Natural killer cell treated with Interleukin-12 subunit alpha and Interleukin-12 subunit beta and Interleukin-15 and Interleukin-18, amount 100 ng/mL, for 72 hours (primary cell): ENCODE measurements around the gene AKT1. TPM values are rescaled to one million over a fixed set of nuclear protein-coding genes. Genes with fewer than 3 reads are reported as not detected.
"Not testable (repeated sequence)": the region's sequence is repeated elsewhere in the genome, so short reads cannot be mapped to it uniquely, and the experiment has no call there.

Experiments used
- ATAC-seq, 2 donors: fragments of 150-1000 bp; cut with Tn5 transposase in 1 of 2; sonication (Bioruptor Pico), chemical (Tn5 transposase) in 1 of 2; 2 replicates each; pipeline ENCODE4 v1.10.0; 2021
- DNase-seq: peaks from one replicate; pipeline ENCODE4 v3.0.0; 2022; ENCODE audit warnings: low spot score
- H3K27ac Mint-ChIP-seq, 2 donors: 1 replicate in 1 of 2; 2 replicates in 1 of 2; pipeline ENCODE4 v1.8.0; 2022; ENCODE audit warnings: mixed read lengths in 2 of 2, mild to moderate bottlenecking in 1 of 2, moderate library complexity in 1 of 2
- H3K27me3 Mint-ChIP-seq, 2 donors: 1 replicate in 1 of 2; 2 replicates in 1 of 2; pipeline ENCODE4 v1.8.0; 2022; ENCODE audit warnings: mixed read lengths in 2 of 2
- H3K36me3 Mint-ChIP-seq: one replicate; pipeline ENCODE4 v1.8.0; 2022; ENCODE audit warnings: mixed read lengths
- H3K4me1 Mint-ChIP-seq, 2 donors: 1 replicate in 1 of 2; 2 replicates in 1 of 2; pipeline ENCODE4 v1.8.0; 2022; ENCODE audit warnings: low read depth in 2 of 2, mixed read lengths in 2 of 2, mild to moderate bottlenecking in 1 of 2
- H3K4me3 Mint-ChIP-seq: one replicate; pipeline ENCODE4 v1.8.0; 2022; ENCODE audit warnings: mixed read lengths
- H3K9me3 Mint-ChIP-seq: 2 replicates; pipeline ENCODE4 v1.8.0; 2022; ENCODE audit warnings: mixed read lengths
- total RNA-seq, 2 donors: library from RNA; stranded (reverse); gene quantifications; one replicate each; pipeline ENCODE4 v1.2.3, GENCODE V29; 2022

AKT1 gene
- total RNA-seq, 2 donors from 2014 or later = 128 to 229 TPM

- Mint-ChIP-seq H3K36me3 (peaks cover 6% of the 10 kb centered on the region), H3K27ac (no peak overlapping the region), H3K27me3 (peaks cover 12 to 19% of the 10 kb centered on the region in 2 donors), H3K4me3 (peak overlapping the region; percentile 77), H3K4me1 (peaks cover 19 to 23% of the 10 kb centered on the region in 2 donors), H3K9me3 (peaks cover 7% of the 10 kb centered on the region)
- no peak for DNase-seq
- ATAC-seq = no peak
These were observed 28.9 kb upstream of the AKT1 start for GRCh38 chr14:104824353-104824997.

- Mint-ChIP-seq H3K27ac (no peak overlapping the region), H3K27me3 (peaks cover 12 to 19% of the 10 kb centered on the region in 2 donors), H3K4me1 (peaks cover 19 to 23% of the 10 kb centered on the region in 2 donors), H3K9me3 (peaks cover 7% of the 10 kb centered on the region), H3K4me3 (no peak overlapping the region), H3K36me3 (peaks cover 6% of the 10 kb centered on the region)
- ATAC-seq = no peak
- DNase-seq = no peak
These were observed 27.5 kb upstream of the AKT1 start for GRCh38 chr14:104822821-104823615.

- peaks cover 16 to 19% of the 10 kb centered on the region in 2 donors for H3K4me1 Mint-ChIP-seq
- no peak for DNase-seq
- H3K36me3 Mint-ChIP-seq = peaks cover 6% of the 10 kb centered on the region
- ATAC-seq = no peak
- H3K27ac Mint-ChIP-seq = no peak overlapping the region
- no peak overlapping the region for H3K4me3 Mint-ChIP-seq
- peaks cover 12 to 19% of the 10 kb centered on the region in 2 donors for H3K27me3 Mint-ChIP-seq
- H3K9me3 Mint-ChIP-seq = peaks cover 7% of the 10 kb centered on the region
These were observed 26.5 kb upstream of the AKT1 start for GRCh38 chr14:104821971-104822608.

- Mint-ChIP-seq H3K9me3 (peaks cover 7% of the 10 kb centered on the region), H3K27ac (no peak overlapping the region), H3K4me3 (no peak overlapping the region), H3K36me3 (peaks cover 6% of the 10 kb centered on the region), H3K27me3 (peaks cover 12 to 19% of the 10 kb centered on the region in 2 donors), H3K4me1 (peaks cover 14 to 16% of the 10 kb centered on the region in 2 donors)
- DNase-seq (no peak), ATAC-seq (no peak)
These were observed 25.8 kb upstream of the AKT1 start for GRCh38 chr14:104821229-104821945.

GRCh38 chr14:104820669-104821228 lies 25.2 kb upstream of the AKT1 start:
- DNase-seq = no peak
- Mint-ChIP-seq H3K27me3 (peaks cover 12 to 17% of the 10 kb centered on the region in 2 donors), H3K4me3 (no peak overlapping the region)

GRCh38 chr14:104819361-104819781 lies 23.8 kb upstream of the AKT1 start:
- Mint-ChIP-seq H3K9me3 (peaks cover 2% of the 10 kb centered on the region), H3K27me3 (peaks cover 2 to 3% of the 10 kb centered on the region in 2 donors), H3K36me3 (peaks cover 2% of the 10 kb centered on the region), H3K4me3 (no peak overlapping the region), H3K4me1 (peaks cover 3 to 5% of the 10 kb centered on the region in 2 donors), H3K27ac (no peak overlapping the region)
- ATAC-seq (no peak), DNase-seq (no peak)

More at GRCh38 chr14:104820669-104821228, 25.2 kb upstream of the AKT1 start:
- no peak overlapping the region for H3K27ac Mint-ChIP-seq
- no peak for ATAC-seq
- H3K36me3 Mint-ChIP-seq = peaks cover 6% of the 10 kb centered on the region
- peaks cover 12 to 13% of the 10 kb centered on the region in 2 donors for H3K4me1 Mint-ChIP-seq
- peaks cover 7% of the 10 kb centered on the region for H3K9me3 Mint-ChIP-seq

GRCh38 chr14:104818714-104819161 lies 23.2 kb upstream of the AKT1 start:
- H3K27me3 Mint-ChIP-seq = no peaks in the 10 kb centered on the region
- no peak overlapping the region for H3K27ac Mint-ChIP-seq
- ATAC-seq = no peak
- H3K4me1 Mint-ChIP-seq = peaks cover 4 to 9% of the 10 kb centered on the region in 2 donors
- no peak for DNase-seq
- no peaks in the 10 kb centered on the region for H3K36me3 Mint-ChIP-seq
- H3K9me3 Mint-ChIP-seq = no peaks in the 10 kb centered on the region
- H3K4me3 Mint-ChIP-seq = peak overlapping the region; percentile 17

GRCh38 chr14:104817930-104818713 lies 22.6 kb upstream of the AKT1 start:
- Mint-ChIP-seq H3K9me3 (no peaks in the 10 kb centered on the region), H3K4me1 (peaks cover 4 to 14% of the 10 kb centered on the region in 2 donors), H3K27ac (no peak overlapping the region), H3K4me3 (peak overlapping the region; percentile 17), H3K27me3 (no peaks in the 10 kb centered on the region), H3K36me3 (no peaks in the 10 kb centered on the region)
- ATAC-seq (no peak), DNase-seq (no peak)

GRCh38 chr14:104816616-104816884 lies 21.0 kb upstream of the AKT1 start:
- DNase-seq (no peak), ATAC-seq (no peak)
- H3K27ac Mint-ChIP-seq = peak overlapping the region; percentile 81 to 84
- no peaks in the 10 kb centered on the region for H3K9me3 Mint-ChIP-seq
- no peaks in the 10 kb centered on the region for H3K36me3 Mint-ChIP-seq
- H3K4me3 Mint-ChIP-seq = peak overlapping the region; percentile 91
- no peaks in the 10 kb centered on the region for H3K27me3 Mint-ChIP-seq
- peaks cover 4 to 14% of the 10 kb centered on the region in 2 donors for H3K4me1 Mint-ChIP-seq

GRCh38 chr14:104814701-104815100 lies 19.2 kb upstream of the AKT1 start:
- H3K4me1 Mint-ChIP-seq = peaks cover 4 to 17% of the 10 kb centered on the region in 2 donors
- not testable (repeated sequence) for DNase-seq

GRCh38 chr14:104813286-104813685 lies 17.7 kb upstream of the AKT1 start:
- no peak overlapping the region for H3K27ac Mint-ChIP-seq
- H3K36me3 Mint-ChIP-seq = no peaks in the 10 kb centered on the region
- ATAC-seq (no peak), DNase-seq (no peak)
- no peak overlapping the region for H3K4me3 Mint-ChIP-seq
- H3K9me3 Mint-ChIP-seq = no peaks in the 10 kb centered on the region
- peaks cover 4 to 17% of the 10 kb centered on the region in 2 donors for H3K4me1 Mint-ChIP-seq
- no peaks in the 10 kb centered on the region for H3K27me3 Mint-ChIP-seq

More at GRCh38 chr14:104814701-104815100, 19.2 kb upstream of the AKT1 start:
- peak overlapping the region; percentile 53 to 81 for H3K27ac Mint-ChIP-seq
- peak overlapping the region; percentile 91 for H3K4me3 Mint-ChIP-seq
- H3K27me3 Mint-ChIP-seq, H3K9me3 Mint-ChIP-seq, H3K36me3 Mint-ChIP-seq, ATAC-seq: not testable (repeated sequence)

- no peaks in the 10 kb centered on the region for H3K36me3 Mint-ChIP-seq
- H3K4me1 Mint-ChIP-seq = peaks cover 4 to 19% of the 10 kb centered on the region in 2 donors
- DNase-seq = no peak
- peaks cover 5% of the 10 kb centered on the region for H3K9me3 Mint-ChIP-seq
- ATAC-seq = no peak
- H3K4me3 Mint-ChIP-seq = no peak overlapping the region
- no peaks in the 10 kb centered on the region for H3K27me3 Mint-ChIP-seq
- H3K27ac Mint-ChIP-seq = no peak overlapping the region
These were observed 14.8 kb upstream of the AKT1 start for GRCh38 chr14:104810316-104810715.
